Measurements from ENCODE around the gene TLN1.

Gene TLN1

DNA sequence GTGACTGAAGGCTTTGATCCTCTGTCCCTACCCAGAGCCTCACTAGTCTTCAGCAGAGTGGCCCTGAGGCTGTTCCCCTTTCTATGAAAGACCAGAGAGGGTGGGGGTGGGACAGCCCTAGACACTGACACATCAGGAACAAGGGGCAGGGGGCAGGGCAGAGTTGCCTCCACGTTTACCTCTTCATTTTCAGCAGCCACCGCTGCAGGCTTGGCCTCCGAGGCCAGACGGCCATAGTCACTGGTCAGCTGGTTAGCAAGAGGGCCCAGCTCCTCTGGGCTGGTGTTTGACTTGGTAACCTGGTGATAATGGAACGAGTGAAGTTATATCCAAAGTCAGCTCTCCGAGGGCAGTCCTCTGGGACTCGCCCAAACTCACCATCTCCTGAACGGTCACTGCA is 26.6 kb downstream of the TLN1 start:
- DNase-seq (ENCODE audit: low read depth in 2 of 2) = no peak

DNA sequence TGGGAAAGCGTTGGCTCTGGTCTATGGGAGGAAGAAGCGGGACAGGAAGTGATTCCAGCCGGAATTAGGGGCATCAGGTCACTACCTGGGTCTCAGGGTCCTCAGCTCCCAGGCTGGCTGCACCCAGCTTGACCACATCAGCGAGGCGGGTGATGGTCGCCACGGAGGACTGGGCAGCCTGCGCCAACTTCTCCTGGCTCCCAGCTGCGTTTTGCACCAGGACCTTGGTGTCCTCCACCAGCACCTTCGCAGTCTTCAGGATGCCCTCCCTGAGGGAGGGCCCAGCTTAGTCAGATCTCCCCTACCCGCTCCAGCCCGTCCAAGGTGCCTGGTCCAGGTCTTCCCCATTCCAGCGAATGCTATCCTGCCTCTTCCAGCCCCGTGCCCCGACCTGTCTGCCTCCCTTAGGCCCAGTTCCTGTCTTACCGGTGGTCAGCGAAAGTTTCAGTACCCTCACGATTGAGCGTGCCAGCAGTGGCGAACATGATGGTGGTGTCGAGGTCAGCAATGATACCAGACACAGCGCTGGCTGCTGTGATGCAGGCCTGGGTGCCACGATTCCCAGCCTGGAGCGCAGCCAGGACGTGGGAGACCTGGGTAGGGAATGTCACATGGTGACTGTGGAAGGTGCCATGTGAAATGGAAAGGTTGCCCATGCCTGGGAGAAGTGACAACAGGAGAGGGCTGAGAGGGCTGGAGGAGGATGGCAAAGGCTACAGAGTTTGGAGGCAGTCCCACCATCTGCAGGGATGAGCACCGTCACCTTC is 27.9 kb downstream of the TLN1 start:
- no peak for DNase-seq (ENCODE audit: low read depth in 2 of 2)

DNA sequence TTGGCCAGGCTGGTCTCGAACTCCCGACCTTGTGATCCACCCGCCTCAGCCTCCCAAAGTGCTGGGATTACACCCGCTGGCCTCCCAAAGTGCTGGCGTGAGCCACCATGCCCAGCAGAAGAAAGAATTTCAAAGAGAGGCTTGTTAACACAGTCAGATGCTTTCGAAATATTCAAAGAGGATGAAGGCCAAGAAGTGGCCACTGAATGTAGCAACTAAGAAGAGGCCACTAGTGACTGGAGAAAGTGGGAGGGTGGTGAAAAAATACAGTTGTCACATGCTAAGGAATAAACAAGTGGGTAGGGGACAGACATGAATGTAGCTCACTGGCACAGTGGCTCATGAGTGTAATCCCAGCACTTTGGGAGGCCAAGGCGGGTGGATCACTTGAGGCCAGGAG is 29.3 kb downstream of the TLN1 start:
- DNase-seq (ENCODE audit: low read depth in 2 of 2) = no peak

DNA sequence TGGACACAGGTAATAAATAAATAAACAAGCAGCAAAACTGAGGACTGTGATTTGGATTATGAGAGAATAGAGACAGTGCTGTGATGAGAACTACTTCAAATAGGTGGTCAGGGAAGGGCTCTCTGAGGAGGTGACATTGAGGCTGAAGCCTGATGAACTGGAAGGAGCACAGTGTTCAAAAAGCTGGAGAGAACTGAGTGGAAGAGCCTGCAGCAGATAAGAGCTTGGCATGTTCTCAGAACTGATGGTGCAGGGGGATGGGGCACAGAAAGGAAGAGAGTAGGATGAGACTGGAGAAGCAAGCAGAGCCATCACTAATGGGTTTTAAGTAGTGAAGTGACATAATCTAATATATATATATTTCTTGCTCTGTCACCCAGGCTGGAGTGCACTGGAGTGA is 31.1 kb downstream of the TLN1 start:
- DNase-seq (ENCODE audit: low read depth in 2 of 2) = no peak

DNA sequence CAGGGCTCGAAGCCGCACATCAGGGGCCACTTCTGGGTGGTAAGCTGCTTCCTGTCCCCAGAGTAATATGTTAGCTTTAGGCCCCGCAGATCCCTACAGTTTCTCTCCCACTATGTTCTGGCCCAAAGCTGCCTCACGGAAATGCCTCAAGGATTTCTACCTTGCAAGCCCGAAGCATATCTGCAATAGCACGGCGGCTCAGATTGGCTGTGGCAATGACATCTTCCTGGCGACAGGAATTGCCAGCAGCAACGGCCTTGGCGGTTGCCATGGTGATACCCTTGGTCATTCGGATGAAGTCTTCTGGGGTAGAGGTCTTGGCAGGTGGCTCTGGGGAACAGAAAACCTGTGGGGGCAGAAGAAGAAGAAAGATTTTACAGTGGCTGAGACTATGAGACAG is 32.0 kb downstream of the TLN1 start:
- no peak for DNase-seq (ENCODE audit: low read depth in 2 of 2)

DNA sequence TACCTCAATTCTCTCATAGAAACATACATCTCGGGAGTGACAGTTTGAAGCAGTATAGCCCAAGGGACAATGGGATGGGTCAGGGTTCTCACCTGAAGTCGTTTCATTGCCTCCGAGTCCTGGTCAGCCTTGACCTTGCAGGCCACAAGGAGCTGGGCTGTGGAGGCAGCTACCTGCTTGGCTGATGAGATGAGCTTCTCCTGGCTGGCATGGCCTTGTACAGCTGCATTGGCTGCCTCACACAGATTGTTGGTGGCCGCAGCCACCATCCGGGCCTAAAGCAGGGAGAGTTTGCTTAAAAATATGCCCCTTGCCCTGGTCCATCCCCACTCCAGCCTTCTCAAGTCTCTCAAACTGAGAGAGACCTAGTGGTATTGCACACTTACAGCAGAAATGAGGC is 33.8 kb downstream of the TLN1 start:
- DNase-seq (ENCODE audit: low read depth in 2 of 2) = no peak

DNA sequence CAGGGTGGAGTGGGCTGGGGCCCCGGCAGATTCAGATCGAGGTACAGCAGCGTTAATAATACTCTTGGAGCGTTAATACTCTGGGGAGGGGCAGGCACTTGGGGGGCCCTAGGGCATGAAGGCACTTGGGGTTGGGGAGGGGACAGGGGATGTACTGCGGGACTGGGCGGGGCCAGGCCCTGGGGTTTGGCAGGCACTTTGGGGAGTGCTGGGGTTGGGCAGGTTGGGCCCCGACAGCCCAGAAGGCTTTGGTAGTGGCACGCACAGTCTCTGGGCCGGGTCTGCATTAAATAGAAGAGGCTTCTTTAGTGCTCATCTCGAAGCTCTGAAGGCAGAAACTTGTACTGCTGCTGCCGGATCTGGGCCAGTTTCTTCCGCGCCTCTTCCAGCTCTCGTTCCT is 34.5 kb downstream of the TLN1 start:
- DNase-seq (ENCODE audit: low read depth in 2 of 2) = no peak

DNA sequence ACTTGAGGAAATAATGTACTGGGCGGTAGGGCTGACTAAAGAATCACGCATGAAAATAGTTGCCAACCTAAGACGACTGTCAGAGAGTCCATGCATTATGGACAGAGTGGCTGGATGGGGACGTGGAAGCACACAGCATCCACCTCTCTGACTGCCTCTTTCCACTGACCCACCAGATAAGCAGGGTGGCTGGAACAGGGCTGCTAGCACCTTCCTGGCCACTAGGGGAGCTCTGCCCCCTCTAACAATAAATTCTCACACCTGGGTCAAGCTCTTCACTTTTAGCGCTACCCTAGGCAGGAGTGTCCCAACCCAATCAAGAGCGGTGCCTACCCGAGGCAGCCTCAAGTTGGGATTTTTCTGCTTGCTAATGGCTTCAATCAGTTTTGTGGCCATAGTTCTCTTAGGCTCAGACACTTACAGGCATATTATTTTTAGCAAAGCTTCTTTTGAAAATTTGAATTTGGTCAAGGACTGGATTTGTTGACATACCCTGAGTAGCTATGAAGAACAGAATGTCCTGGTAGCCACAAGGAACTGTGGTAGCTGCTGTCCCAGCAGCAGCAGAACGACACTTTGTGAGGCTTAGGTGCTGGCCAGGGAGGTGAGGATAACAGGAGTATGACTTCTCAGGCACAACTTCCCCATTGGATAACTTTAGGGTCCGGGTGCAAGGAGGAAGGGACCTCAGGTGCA is 35.3 kb downstream of the TLN1 start:
- DNase-seq (ENCODE audit: low read depth in 2 of 2) = no peak

DNA sequence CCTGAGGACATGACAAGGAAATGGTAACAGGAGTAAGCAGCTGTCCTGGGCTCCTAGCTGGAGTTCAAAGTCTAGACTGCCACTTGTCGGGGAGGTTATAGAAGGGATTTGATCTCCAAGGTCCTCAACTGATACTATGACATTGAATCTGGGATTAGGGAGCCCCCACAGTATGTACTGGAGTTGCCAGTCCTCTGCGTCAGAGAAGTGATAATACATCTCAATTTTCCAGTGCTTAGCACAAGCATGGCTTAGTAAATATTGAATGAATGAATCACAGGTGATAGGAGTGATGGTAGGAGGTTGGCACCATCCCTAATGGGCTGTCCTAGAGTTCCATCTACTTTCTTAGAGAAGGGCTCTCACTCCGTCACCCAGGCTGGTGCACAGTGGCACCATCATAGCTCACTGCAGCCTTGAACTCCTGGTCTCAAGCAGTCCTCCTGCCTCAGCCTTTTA is 36.0 kb downstream of the TLN1 start:
- DNase-seq (ENCODE audit: low read depth in 2 of 2) = no peak

DNA sequence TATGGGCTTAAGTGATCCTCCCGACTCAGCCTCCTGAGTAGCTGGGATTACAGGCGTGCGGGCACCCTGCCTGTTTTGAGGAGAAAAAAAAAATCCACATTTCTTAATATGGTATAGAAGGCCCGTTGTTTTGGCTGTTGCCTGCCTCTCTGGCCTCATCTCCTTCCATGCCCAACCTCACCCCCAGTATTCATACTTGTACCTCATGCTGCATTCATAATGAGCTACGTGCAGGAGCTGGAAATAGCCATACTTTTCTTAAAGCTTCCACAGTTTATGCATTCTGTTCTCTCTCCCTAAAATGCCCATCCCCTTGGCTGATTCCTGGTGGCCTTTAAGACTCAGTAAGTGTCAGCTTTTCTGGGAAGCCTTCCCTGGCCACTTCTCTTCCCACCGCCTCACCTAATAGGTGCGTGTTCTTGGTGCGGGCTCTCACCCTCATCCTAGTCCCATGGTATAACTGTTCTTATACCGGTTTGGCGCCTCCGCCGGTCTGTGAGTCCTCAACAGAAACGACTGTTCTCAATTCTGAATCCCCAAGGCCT is 40.2 kb downstream of the TLN1 start:
- DNase-seq (ENCODE audit: low read depth in 2 of 2) = no peak

DNA sequence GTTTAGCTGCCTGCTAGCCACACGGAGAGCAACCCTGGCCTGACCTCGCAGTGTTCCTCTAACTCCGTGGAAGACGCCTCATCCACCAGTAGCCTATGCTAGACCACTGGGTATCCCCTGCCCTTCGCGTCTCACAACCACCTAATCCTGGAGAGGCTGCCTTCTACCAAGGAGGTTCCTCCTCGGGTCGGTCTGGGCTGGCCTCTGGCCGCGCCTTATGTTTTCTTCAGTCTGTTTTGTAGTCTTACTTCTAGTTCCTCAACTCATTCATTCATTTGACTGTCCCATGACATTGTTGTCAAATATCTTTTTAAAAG is 40.7 kb downstream of the TLN1 start:
- no peak for DNase-seq (ENCODE audit: low read depth in 2 of 2)

DNA sequence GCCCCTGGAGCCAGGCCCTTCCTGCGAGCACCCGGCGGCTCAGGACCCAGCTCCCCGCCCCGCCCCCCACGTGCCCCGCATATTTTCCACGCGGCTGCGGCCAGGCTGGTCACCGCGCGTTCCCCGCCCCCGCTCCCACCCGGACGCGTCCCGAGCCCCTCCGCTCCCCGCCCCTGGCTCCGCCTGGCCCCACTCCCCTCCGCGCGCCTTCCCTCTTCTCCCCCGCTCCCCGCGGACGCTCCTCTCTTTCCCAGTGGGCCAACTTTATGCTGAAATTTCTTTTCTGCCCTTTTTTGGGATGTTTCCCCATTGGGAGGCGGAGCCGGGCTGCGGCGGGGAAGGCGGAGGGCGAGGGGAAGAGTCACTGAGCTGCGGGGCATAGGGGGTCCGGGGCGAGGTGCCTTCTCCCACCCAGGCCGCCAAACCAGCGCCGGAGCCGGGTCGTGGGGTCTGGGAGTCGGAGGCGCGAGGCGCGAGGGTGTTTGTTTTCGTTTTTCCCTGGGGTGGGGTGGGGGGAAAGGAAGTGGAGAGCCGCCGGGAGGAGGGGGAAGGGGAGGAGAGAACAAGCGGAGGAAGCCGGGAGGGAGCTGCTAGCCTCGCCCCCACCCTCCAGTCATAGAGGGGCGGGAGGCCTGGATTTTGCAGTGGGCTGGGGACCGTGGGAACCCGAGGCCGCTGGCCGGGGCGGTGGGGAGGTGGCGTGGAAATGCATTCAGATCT is 41.2 kb downstream of the TLN1 start:
- DNase-seq (ENCODE audit: low read depth in 2 of 2) = no peak

DNA sequence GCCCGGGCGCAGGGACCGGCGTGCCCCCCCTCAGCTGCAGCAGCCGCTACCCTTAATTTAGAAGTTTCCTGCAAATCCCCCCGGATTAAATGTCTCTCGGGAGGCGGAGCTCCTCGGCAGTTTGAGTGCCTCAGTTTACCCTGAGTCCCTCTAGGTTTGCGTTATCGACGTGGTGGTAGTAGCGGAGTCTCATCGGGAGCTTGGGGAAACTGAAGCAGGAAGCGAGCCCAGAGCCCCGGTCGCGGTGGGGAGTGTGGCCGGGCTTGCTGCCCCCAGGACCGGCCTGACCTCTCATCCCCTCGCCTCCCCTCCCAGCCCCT is 41.7 kb downstream of the TLN1 start:
- DNase-seq (ENCODE audit: low read depth in 2 of 2) = no peak

DNA sequence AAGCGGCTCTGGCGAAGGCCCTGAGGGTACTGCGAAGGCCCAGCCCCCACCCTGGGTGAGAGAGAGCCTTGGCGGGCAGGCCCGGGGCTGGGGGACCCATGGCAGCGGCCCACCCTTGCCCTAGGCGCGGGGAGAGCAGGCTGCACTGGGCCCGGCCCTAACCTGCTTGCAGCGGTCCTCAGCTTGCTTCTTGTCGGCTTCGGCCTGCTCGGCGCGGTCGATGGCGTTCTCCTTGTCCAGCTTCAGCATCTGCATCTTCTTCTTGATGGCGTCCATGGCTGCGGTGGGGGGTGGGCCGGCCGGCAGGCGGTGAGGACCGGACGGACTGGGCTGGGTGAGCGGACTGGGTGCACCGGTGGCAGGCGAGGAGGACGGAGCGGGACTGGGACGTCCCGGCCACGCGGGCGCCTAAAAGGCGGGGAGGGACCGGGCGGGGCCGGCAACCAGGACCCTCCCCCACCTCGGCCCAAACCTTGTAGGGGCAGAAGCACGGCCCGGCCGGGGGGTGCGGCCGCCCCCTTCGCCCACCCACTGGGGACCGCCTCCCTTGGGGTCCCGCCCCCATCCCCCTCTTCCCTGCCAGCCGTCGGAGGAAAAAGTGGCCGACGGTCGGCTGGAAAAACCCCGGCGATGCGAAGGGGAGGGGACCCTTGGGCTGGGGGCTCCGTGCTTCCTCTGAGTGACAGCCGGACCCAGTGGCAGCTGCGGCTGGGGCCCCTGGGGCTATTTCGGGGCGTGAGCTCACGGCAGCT is 42.3 kb downstream of the TLN1 start, which contains the start of gene TPM2:
TSS of gene TPM2 (minus strand) at position 384 of the 752 bp plus-strand sequence. CDS start at position 276, 108 bp downstream.
- DNase-seq (ENCODE audit: low read depth in 2 of 2) = no peak

DNA sequence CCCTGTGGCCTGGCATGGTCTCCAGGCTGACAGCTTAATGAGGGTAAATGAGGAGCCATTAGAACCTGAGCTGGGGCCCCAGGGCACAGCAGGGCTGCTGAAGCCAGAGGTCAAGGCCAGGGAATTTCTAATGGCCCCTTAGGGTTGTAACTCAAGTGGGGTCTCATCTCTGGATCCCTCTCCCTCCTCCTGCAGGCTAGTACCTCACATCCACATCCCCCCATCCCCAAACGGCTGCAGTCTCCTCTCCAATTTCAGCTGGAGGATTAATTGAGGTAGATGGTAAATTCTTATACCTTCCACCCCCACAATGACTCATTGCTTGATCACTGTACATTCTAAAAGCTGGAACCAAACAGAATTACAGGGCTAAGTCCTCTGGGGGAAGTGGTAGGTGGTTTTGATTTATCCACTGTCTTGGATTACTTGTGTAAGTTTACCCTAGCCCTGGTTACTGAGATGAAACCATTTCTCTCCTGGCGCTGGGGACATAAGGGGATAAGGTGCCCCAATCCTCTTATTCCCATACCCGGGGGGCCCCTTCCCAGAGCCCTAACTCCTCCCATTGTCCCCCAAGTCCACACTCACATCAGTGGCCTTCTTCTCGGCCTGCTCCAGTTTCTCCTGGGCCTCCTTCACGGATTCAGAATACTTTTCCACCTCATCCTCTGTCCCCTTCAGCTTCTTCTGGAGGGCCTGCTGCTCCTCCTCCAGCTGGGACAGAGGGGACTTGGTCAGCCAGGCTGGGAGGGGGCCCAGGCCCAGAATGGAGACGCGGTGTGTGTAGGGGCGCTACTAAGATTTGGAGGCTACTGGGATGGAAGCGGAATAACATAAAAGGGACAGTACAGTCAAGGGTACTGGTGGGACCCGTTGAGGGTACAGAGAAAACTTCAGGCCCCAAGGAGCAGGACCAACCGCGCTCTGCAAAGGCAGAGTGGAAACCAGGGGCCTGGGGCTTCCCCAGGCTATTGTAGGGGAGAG is 43.1 kb downstream of the TLN1 start:
- DNase-seq (ENCODE audit: low read depth in 2 of 2) = no peak

DNA sequence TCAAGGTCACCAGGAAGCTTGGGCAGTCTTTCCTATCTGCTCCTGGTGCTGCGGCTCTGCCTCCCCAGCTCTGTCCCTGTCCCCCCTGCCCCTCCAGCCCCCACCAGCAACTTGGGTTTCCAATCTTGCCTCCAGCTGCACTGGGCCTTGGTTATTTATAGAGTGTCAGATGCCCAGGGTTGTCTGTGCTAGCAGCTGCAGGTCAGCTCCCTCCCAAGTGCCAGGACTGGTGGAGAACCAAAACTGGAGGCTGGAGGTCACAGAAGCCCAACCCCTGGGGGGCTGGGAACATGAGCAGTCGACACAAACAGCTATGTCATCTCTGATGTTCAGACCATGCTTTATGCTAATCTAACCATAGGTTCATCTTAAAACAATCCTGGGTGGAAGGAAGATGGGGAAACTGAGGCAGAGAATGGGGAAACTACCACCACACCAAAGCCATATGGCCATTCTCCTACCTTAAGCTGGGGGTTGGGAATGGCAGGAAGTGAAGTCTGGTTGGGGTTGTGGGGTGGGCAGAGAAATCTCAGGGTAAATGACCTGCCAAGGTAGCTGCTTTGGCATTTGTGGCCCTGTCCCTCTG is 43.9 kb downstream of the TLN1 start:
- DNase-seq (ENCODE audit: low read depth in 2 of 2) = no peak

DNA sequence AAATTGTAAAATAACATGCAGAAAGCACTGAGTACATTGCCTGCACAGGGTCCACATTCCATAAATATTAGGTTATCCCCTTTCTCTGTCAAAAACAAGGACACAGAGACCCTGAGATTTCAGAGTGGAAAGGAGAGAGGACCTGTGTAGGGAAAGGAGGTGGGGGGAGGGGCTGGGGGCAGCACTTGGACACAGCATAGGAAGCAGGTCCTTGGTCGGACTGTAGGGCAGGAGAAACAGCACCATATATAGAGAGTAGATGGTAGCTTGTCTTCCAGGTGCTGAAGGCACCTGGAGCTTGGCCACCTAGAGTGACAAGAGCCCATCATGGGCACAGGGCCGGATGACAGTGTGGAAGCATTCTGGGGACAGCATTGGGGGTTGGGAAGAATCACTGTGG is 44.7 kb downstream of the TLN1 start:
- DNase-seq (ENCODE audit: low read depth in 2 of 2) = no peak

DNA sequence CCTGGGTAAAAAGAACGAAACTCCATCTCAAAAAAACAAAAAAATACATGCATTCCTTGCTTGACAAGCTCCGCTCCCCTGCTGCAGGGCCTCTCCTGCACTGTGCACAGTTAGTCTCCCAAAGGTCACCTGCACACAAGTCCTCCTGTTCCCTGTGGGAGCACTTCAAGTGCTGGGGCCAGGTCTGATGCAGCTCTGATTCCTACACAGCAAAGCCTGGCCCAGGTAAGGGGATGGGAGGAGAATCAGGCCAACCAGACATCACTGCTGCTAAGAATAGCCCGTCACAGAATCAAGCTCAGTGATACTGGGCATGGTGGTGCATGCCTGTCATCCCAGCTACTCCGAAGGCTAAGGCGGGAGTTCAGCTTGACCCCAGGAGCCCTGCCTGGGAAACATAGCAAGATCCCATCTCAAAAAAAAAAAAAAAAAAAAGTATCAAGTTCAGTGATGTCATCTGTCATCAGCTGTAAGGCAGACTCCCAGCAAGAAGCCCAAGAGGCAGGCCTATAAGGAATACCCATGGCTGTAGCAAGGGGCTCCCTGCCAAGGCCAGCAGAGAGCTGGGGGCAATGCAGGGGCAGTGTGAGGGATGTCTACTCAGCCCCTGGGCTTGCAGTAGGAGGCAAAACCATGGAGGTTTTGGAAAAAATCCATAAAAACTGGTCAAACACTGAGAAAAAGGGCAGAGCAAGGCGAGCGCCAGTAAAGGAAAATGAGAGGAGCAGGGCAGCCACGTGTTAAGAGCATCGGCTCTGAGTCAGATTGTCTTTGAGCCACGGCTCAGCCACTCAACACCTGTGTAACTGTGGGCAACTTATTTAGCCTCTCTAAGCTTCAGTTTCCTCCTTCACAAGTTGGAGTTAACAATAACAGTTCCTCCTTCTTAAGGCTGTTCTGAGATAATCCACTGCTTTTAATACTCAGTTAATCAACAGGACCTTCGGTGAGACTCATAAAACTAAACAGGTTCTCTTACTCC is 45.5 kb downstream of the TLN1 start:
- DNase-seq (ENCODE audit: low read depth in 2 of 2) = no peak

DNA sequence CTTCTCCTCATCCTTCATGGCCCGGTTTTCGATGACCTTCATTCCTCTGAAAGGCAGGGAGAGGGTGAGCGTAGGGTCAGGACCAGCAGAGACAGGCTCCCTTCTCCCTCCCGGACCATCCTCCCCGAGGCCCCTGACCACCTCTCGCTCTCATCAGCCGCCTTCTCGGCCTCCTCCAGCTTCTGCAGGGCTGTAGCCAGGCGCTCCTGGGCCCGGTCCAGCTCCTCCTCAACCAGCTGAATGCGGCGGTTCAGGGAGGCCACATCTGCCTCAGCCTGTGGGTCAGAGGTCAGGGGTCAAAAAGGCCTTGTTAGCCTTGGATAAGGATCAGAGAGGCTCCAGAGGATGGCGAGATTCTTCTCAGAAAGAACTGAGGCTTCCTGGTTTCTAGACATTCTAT is 46.5 kb downstream of the TLN1 start:
- DNase-seq (ENCODE audit: low read depth in 2 of 2) = no peak
